Neuronal stem cell (in vitro differentiated cells): ENCODE data around the gene PER1.

Experiments used
- DNase-seq: peaks from one replicate; pipeline ENCODE4 v3.0.0-alpha.2; 2013; ENCODE audit warnings: low spot score
- H2AFZ ChIP-seq: one replicate; pipeline ENCODE4 v1.6.1; 2013; ENCODE audit warnings: mild to moderate bottlenecking, low read length, inconsistent platforms
- H2AK5ac ChIP-seq: 2 replicates; pipeline ENCODE4 v1.6.1; 2013; ENCODE audit warnings: low read depth, mild to moderate bottlenecking, inconsistent platforms, low read length, moderate library complexity, mixed read lengths
- H2BK120ac ChIP-seq: 2 replicates; pipeline ENCODE4 v1.6.1; 2013; ENCODE audit warnings: low read depth, mild to moderate bottlenecking, inconsistent platforms, low read length, moderate library complexity, mixed read lengths
- H2BK12ac ChIP-seq: one replicate; pipeline ENCODE4 v1.6.1; 2013; ENCODE audit warnings: low read length, inconsistent platforms
- H2BK15ac ChIP-seq: 2 replicates; pipeline ENCODE4 v1.6.1; 2013; ENCODE audit warnings: mild to moderate bottlenecking, low read length, inconsistent platforms, mixed read lengths
- H2BK5ac ChIP-seq: one replicate; pipeline ENCODE4 v1.6.1; 2013; ENCODE audit warnings: inconsistent platforms, mild to moderate bottlenecking, low read length, moderate library complexity
- H3K14ac ChIP-seq: one replicate; pipeline ENCODE4 v1.6.1; 2013; ENCODE audit warnings: low read length, inconsistent platforms
- H3K18ac ChIP-seq: 2 replicates; pipeline ENCODE4 v1.6.1; 2013; ENCODE audit warnings: low read length, inconsistent platforms
- H3K23ac ChIP-seq: 2 replicates; pipeline ENCODE4 v1.6.1; 2013; ENCODE audit warnings: low read depth, mild to moderate bottlenecking, mixed read lengths, low read length, inconsistent platforms; ENCODE audit not compliant: poor library complexity
- H3K27ac ChIP-seq: replicated peaks from 3 replicates; pipeline ENCODE4 v1.5.1; 2013; ENCODE audit warnings: low read length, inconsistent platforms
- H3K27me3 ChIP-seq, 3 experiments: 2 replicates each; pipeline ENCODE4 v1.6.1; 2013; ENCODE audit warnings: low read length in 3 of 3, mild to moderate bottlenecking in 2 of 3, inconsistent platforms in 1 of 3, low read depth in 1 of 3, mixed read lengths in 1 of 3, moderate library complexity in 1 of 3; ENCODE audit not compliant: control insufficient read depth in 3 of 3, insufficient read depth in 3 of 3
- H3K36me3 ChIP-seq, 2 donors: replicated peaks in 1 of 2; 2 replicates each; pipeline ENCODE4 v1.6.1; 2013; ENCODE audit warnings: low read length in 2 of 2; ENCODE audit not compliant: control insufficient read depth in 2 of 2, insufficient read depth in 2 of 2
- H3K4ac ChIP-seq: 2 replicates; pipeline ENCODE4 v1.6.1; 2013; ENCODE audit warnings: inconsistent platforms, mild to moderate bottlenecking, low read length, moderate library complexity
- H3K4me1 ChIP-seq, 2 donors: 1 replicate in 1 of 2; 2 replicates in 1 of 2; pipeline ENCODE4 v1.6.1; 2013; ENCODE audit warnings: low read length in 2 of 2, low read depth in 1 of 2; ENCODE audit not compliant: control insufficient read depth in 2 of 2, insufficient read depth in 1 of 2
- H3K4me2 ChIP-seq: one replicate; pipeline ENCODE4 v1.6.1; 2013; ENCODE audit warnings: mild to moderate bottlenecking, low read length, inconsistent platforms; ENCODE audit not compliant: insufficient read depth, poor library complexity, severe bottlenecking
- H3K4me3 ChIP-seq, 2 donors: 2 replicates each; pipeline ENCODE4 v1.5.1; 2013; ENCODE audit warnings: low read length in 2 of 2, mild to moderate bottlenecking in 2 of 2, inconsistent platforms in 1 of 2, moderate library complexity in 1 of 2
- H3K79me1 ChIP-seq: one replicate; pipeline ENCODE4 v1.6.1; 2013; ENCODE audit warnings: low read depth, mild to moderate bottlenecking, inconsistent platforms, low read length, moderate library complexity
- H3K9ac ChIP-seq: one replicate; pipeline ENCODE4 v1.6.1; 2013; ENCODE audit warnings: mild to moderate bottlenecking, low read depth, low read length, inconsistent platforms; ENCODE audit not compliant: poor library complexity
- H3K9me3 ChIP-seq, 2 donors: replicated peaks in 1 of 2; 2 replicates each; pipeline versions ENCODE3 to v1.6.1; 2013; ENCODE audit warnings: low read length in 2 of 2, mild to moderate bottlenecking in 2 of 2, inconsistent platforms in 1 of 2, low read depth in 1 of 2, mixed read lengths in 1 of 2, moderate library complexity in 1 of 2; ENCODE audit not compliant: control insufficient read depth in 2 of 2, insufficient read depth in 1 of 2
- H4K8ac ChIP-seq: one replicate; pipeline ENCODE4 v1.6.1; 2013; ENCODE audit warnings: low read depth, mild to moderate bottlenecking, inconsistent platforms, low read length, moderate library complexity
- H4K91ac ChIP-seq: one replicate; pipeline ENCODE4 v1.6.1; 2013; ENCODE audit warnings: low read length, low read depth, mild to moderate bottlenecking, inconsistent platforms; ENCODE audit not compliant: poor library complexity
- WGBS, 2 donors: extraction: QIAGEN DNeasy Blood & Tissue Kit; methylation state at CpG; one replicate each; pipeline ENCODE4 v1.1.7; 2013; ENCODE audit warnings: missing lambda C conversion rate in 2 of 2, mixed read lengths in 1 of 2; ENCODE audit not compliant: insufficient read length in 2 of 2, insufficient replicate concordance in 1 of 2; ENCODE audit errors: extremely low coverage in 2 of 2; 5-methylcytosine and 5-hydroxymethylcytosine counted together

PER1 gene

GRCh38 chr17:8141045-8141444 lies 11.2 kb downstream of the PER1 start:
- Histone ChIP-seq H3K4me2 (no peak overlapping the region), H3K4me3 (no peak overlapping the region), H2AK5ac (no peak overlapping the region), H3K27ac (no peak overlapping the region), H3K27me3 (peaks cover 0 to 7% (median 0%) of the 10 kb centered on the region in 3 experiments), H3K4me1 (peaks cover 0 to 5% of the 10 kb centered on the region in 2 donors), H3K9ac (no peak overlapping the region), H4K8ac (no peak overlapping the region), H4K91ac (no peak overlapping the region), H3K4ac (no peak overlapping the region), H3K79me1 (peaks cover 6% of the 10 kb centered on the region), H2BK120ac (no peak overlapping the region), H2BK5ac (peak overlapping the region; percentile 56), H3K23ac (no peak overlapping the region), H2BK12ac (no peak overlapping the region), H3K14ac (no peak overlapping the region), H3K9me3 (no peaks in the 10 kb centered on the region), H2AFZ (no peak overlapping the region), H3K18ac (no peak overlapping the region), H2BK15ac (no peak overlapping the region), H3K36me3 (peaks cover 43 to 58% of the 10 kb centered on the region in 2 donors)
- WGBS, 2 donors: no CpG with 5 or more reads among the region's 7 CpGs
- DNase-seq: no peak

GRCh38 chr17:8140065-8141029 lies 11.9 kb downstream of the PER1 start:
- H2AK5ac ChIP-seq: no peak overlapping the region
- H3K23ac ChIP-seq: no peak overlapping the region
- WGBS, 2 donors: no CpG with 5 or more reads among the region's 18 CpGs
- no peaks in the 10 kb centered on the region for H3K9me3 ChIP-seq
- no peak overlapping the region for H3K9ac ChIP-seq
- no peak overlapping the region for H3K18ac ChIP-seq
- peaks cover 0 to 5% of the 10 kb centered on the region in 2 donors for H3K4me1 ChIP-seq
- H4K8ac ChIP-seq: no peak overlapping the region
- H2BK15ac ChIP-seq: no peak overlapping the region
- H3K27me3 ChIP-seq: peaks cover 0 to 7% (median 0%) of the 10 kb centered on the region in 3 experiments
- peak overlapping the region; percentile 56 for H2BK5ac ChIP-seq
- H3K27ac ChIP-seq: no peak overlapping the region
- H3K36me3 ChIP-seq: peaks cover 37 to 51% of the 10 kb centered on the region in 2 donors
- H3K4ac ChIP-seq: no peak overlapping the region
- H3K4me2 ChIP-seq: no peak overlapping the region
- peaks cover 6% of the 10 kb centered on the region for H3K79me1 ChIP-seq
- H4K91ac ChIP-seq: no peak overlapping the region
- no peak overlapping the region for H2BK120ac ChIP-seq
- no peak overlapping the region for H2BK12ac ChIP-seq
- H3K4me3 ChIP-seq: no peak overlapping the region
- H2AFZ ChIP-seq: no peak overlapping the region
- DNase-seq: no peak
- H3K14ac ChIP-seq: no peak overlapping the region

- Histone ChIP-seq H4K8ac (no peak overlapping the region), H3K4ac (no peak overlapping the region), H3K79me1 (peaks cover 5% of the 10 kb centered on the region), H3K14ac (no peak overlapping the region), H2BK5ac (no peak overlapping the region), H3K18ac (peak overlapping the region; percentile 27), H2BK12ac (no peak overlapping the region), H4K91ac (no peak overlapping the region), H3K27me3 (peaks cover 0 to 7% (median 0%) of the 10 kb centered on the region in 3 experiments), H2BK15ac (no peak overlapping the region), H3K4me3 (peak overlapping the region; percentile 59 to 79), H3K4me1 (peaks cover 0 to 6% of the 10 kb centered on the region in 2 donors), H3K9ac (peak overlapping the region; percentile 72), H3K4me2 (peak overlapping the region; percentile 81), H3K36me3 (peaks cover 28 to 38% of the 10 kb centered on the region in 2 donors), H2AFZ (peak overlapping the region; percentile 83), H2BK120ac (no peak overlapping the region), H3K27ac (peak overlapping the region; percentile 56), H2AK5ac (no peak overlapping the region), H3K9me3 (no peaks in the 10 kb centered on the region), H3K23ac (peak overlapping the region; percentile 69)
- no CpG with 5 or more reads among the region's 46 CpGs for WGBS, 2 donors
- peak; percentile 97 for DNase-seq
Measured at GRCh38 chr17:8138672-8139371, 13.4 kb downstream of the PER1 start.

- peak overlapping the region; percentile 56 for H3K27ac ChIP-seq
- no peak overlapping the region for H3K14ac ChIP-seq
- H2BK12ac ChIP-seq: no peak overlapping the region
- peak overlapping the region; percentile 69 for H3K4me2 ChIP-seq
- H3K18ac ChIP-seq: no peak overlapping the region
- no peak for DNase-seq
- no peak overlapping the region for H3K9ac ChIP-seq
- peaks cover 4% of the 10 kb centered on the region for H3K79me1 ChIP-seq
- H2AFZ ChIP-seq: peak overlapping the region; percentile 83
- H2BK5ac ChIP-seq: no peak overlapping the region
- H4K91ac ChIP-seq: no peak overlapping the region
- peaks cover 26 to 33% of the 10 kb centered on the region in 2 donors for H3K36me3 ChIP-seq
- no peak overlapping the region for H2BK120ac ChIP-seq
- H2BK15ac ChIP-seq: no peak overlapping the region
- no peak overlapping the region for H3K4ac ChIP-seq
- H4K8ac ChIP-seq: no peak overlapping the region
- WGBS, 2 donors: no CpG with 5 or more reads among the region's 7 CpGs
- H3K4me3 ChIP-seq: peak overlapping the region; percentile 49 to 79
- H3K9me3 ChIP-seq: no peaks in the 10 kb centered on the region
- peaks cover 0 to 7% (median 0%) of the 10 kb centered on the region in 3 experiments for H3K27me3 ChIP-seq
- no peak overlapping the region for H3K23ac ChIP-seq
- peaks cover 0 to 11% of the 10 kb centered on the region in 2 donors for H3K4me1 ChIP-seq
- H2AK5ac ChIP-seq: no peak overlapping the region
Measured at GRCh38 chr17:8138374-8138671, 13.9 kb downstream of the PER1 start.
